GM21447 (cell line): ENCODE results near the gene ZNF536.
"Not testable (repeated sequence)": the region's sequence is repeated elsewhere in the genome, so short reads cannot be mapped to it uniquely, and the experiment has no call there.

ENCODE experiments used
- ATAC-seq: cut with Tn5 transposase; IDR thresholded peaks from one replicate; pipeline ENCODE4 v1.9.1; 2021; ENCODE audit not compliant: unreplicated experiment

Gene ZNF536

DNA sequence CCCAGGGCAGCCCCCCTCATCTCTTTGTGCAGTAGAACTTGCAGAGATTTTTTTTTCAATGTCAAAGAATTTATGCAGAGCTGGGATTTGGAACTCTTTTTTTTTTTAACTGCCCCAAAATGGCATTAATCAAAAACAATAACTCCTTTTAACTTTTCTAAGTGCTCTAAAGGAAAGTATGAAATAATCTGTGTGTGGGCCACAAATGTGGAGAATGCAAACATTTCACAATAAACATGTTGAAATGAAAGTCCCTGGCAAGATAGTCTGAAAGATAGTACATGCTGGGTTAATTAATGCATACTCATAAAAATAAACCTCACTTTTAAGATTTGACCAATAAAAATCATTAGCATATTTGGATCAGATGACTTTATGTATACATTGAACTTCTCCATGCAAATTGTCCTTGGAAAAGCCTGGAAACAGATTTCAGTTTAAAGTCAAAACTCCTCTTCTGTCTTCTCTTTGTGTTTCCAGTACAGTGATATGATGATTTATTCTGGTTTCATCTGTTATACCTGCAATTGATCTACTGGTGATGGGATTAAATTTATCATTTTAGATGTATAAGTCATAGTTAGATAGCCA lies 30.5 kb upstream of the ZNF536 start:
- no peak for ATAC-seq

DNA sequence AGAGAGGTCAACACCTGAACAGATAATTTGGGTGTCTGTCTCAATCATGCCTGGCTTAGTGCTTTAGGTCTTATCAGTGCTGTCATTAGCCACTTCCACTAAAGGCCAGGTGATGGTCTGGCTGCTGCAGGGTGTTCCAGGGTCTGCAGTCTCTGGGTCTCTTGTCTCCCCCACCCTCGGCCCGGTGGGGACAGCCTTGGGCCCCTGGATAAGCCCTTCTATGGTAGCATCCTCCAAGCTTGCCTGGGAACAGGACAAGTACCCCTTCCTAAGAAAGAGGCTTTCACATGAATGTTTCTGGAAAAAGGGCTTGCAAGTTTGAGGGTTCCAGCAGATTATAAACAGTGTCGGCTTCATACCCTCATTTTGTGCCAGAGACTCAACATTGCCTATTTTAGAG lies 29.3 kb upstream of the ZNF536 start:
- ATAC-seq, result no peak

- no peak for ATAC-seq
Measured at GRCh38 chr19:30344446-30345425, 27.4 kb upstream of the ZNF536 start.

- ATAC-seq, result no peak
Measured at GRCh38 chr19:30345686-30346085, 26.5 kb upstream of the ZNF536 start.

GRCh38 chr19:30346468-30346867 lies 25.7 kb upstream of the ZNF536 start:
- not testable (repeated sequence) for ATAC-seq

GRCh38 chr19:30349131-30349730 lies 23.0 kb upstream of the ZNF536 start:
- no peak for ATAC-seq

DNA sequence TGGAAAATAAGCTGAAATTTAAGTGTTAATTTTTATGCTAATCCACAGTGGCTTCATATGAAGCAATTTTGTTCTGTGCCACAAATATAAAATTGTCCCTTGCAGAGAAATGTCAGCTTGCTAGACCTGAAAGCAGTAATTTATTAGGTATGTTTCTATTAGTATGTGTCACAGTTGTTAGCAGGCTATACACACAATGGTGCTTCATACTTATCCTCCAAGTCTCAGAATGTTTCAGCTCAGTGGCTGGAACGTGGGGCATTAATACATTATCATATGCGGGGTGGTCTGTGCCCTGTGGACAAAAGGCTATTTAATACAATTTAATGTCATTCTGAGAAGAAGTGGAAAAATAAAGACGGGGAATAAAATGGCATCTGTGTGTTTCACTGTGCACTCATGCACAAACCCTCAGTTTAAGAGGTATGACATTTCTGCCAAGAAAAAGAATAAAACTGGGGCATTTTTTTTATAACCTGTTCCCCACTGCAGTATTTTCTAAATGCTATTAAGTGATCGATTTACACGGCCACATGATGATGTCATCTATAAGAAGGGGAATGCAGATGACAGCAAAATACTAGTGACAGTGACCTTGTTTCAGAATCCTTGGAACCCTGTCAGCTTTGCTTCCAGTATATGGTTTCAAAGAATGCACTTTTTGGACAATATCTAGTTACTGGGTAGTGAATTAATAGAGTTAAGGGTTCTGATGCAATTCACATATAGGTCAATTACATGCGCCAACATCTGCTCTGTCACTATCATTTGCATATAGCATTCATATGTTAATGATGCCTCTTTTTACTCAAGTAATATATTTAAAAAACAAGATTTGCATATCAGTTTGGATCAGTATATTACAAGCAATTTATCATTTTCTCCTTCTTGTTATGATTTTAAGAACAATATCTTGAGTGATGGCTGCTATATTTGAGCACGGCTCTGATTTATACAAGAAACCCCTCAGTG lies 21.2 kb upstream of the ZNF536 start:
- ATAC-seq, result no peak

DNA sequence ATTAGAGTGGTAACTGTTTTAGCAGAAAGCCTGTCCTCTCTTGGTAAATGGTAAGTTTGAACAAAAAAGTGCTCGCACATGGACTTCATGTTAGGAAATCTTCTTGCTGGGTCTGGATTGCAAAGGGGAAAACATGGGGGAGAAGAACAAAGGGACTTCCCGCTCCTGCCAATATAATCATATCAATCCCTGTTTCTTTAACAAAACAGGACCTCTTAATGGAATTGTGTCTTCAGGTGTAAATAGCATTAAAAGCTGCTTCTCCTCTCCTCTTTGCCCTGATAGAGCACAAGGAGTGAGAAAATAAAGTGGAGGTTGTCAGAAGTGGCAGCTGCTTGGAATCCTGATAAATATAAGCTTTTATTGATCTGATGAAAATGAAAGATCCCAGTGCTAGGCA lies 20.4 kb upstream of the ZNF536 start:
- ATAC-seq, result no peak

DNA sequence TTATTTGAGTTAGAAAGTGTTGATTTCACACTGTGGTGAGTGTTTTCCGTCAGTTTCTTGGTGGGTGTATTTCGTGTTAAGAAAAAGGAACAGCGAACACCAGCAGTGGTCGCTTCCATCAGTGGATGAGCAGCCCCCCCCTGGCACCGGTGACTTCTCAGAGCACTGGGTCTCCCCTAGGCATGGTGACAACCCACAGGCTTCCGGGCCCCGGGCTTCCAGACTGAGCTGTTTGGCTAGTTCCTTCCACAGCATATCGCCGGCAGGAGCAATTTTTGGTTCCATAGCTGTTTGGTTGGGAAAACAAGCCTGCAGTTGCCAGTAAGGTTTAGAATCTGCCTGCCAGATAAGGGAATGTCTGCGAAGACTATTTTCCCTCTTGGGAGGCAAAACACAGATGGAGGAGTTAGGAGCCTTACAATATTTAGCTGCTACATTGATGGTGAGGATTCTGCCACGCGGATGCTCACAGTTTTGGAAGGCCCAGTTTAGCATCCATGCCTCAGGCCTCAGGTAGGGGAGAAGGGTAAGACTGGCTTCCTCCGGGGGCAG lies 18.7 kb upstream of the ZNF536 start:
- no peak for ATAC-seq

- ATAC-seq, result no peak
Measured at GRCh38 chr19:30355586-30355985, 16.6 kb upstream of the ZNF536 start.

DNA sequence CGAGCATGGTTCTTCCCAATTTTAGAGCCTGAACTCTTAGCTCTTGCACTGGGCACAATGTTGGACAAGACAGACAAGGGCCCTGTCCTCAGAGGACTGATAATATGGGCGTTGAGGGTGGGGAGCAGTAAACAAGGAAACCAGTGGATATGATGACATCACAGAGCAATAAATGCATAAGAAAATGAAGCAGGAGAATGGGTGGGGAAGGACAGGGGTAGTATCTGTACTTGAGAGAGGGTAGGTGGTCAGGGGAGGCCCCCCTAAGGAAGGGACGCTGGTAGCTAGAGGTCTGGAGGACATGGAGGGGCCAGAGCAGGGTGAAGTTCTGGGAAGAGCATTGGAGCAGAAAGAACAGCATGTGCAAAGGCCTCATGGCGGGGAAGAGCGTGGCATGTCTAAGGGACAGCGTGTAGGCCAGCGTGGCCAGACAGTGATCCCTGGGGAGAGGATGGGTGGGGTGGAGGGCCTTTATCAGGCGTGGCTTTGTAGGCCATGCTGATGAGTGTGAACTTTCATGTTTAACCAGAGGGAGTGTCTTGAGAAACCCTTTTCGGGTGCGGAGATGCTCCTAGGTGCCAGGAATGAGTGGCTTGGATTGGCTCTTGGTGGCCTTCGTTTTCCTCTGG lies 15.1 kb upstream of the ZNF536 start:
- no peak for ATAC-seq

DNA sequence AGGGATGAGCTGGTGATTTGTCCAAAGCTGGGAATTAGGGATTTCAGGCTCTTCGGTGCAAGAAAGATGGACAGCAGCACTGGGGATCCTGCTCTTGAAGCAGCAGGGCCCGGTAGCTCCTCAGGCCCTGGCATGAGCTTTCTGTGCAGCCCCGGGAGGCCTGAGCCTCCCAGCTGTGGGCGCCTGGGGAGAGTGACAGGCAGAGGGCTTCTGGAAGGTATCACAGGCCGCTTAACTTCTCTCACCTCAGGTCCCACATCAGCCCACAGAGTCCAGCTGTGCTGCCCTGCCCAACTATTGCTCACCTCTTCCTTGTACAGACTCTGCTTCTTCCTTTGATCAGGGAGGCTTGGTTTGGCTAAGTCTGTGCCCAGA lies 14.6 kb upstream of the ZNF536 start:
- no peak for ATAC-seq

GRCh38 chr19:30358319-30358718 lies 13.9 kb upstream of the ZNF536 start:
- ATAC-seq, result no peak

DNA sequence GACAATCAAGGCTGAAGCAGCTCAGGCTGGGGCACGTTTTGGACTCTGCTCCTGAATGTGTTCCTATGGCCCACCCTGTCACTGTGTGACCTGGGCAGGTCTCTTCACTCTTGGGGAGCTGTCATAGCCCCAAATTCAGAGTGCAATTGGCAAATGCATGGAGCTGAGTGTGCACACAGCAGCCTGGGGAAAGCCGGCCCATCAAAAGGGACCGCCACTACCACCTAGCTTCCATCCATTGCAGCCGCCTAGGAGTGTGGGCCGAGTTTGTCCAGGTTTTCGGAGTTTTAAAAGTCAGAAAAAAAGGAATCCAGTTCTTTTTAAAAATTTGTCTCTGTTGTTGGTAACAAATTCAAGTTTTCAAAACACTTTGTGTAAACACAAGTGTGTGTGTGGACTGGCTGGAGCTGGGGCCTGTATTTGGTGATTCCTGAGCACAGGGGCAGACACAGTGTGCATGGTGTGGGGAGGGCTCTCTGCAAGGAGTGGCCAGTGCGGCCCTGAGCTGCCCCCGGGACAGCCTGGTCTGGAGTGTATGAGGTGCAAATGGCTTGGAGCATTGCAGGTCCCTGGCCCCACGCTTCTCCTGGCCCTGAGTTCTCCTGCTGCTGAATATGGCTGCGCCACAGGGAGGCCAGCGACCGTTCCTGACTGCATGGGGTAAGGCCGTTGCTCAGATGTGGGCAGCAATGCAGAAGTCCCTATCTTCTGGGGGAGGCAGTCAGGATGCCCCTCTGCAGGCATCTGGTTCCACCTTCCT lies 13.2 kb upstream of the ZNF536 start:
- no peak for ATAC-seq

DNA sequence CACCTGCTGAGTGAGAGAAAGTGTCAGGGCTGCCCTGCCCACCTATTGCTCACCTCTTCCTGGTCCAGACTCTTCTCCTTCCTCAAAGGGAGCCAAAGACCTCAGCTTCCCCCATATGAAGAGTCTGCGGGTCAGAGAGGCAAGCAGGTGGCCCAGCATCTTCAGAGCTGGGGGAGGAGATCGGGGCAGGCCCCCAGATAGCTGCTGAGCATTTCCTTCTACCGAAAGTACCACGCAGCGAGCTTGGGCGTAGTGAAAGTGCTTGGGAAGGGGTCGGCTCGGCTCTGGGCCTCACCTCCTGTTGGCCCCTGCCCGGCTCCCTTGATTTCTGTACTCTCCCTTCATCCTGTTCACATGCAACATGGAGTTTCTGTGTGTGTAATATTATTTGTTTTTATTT lies 12.2 kb upstream of the ZNF536 start:
- ATAC-seq, result no peak

DNA sequence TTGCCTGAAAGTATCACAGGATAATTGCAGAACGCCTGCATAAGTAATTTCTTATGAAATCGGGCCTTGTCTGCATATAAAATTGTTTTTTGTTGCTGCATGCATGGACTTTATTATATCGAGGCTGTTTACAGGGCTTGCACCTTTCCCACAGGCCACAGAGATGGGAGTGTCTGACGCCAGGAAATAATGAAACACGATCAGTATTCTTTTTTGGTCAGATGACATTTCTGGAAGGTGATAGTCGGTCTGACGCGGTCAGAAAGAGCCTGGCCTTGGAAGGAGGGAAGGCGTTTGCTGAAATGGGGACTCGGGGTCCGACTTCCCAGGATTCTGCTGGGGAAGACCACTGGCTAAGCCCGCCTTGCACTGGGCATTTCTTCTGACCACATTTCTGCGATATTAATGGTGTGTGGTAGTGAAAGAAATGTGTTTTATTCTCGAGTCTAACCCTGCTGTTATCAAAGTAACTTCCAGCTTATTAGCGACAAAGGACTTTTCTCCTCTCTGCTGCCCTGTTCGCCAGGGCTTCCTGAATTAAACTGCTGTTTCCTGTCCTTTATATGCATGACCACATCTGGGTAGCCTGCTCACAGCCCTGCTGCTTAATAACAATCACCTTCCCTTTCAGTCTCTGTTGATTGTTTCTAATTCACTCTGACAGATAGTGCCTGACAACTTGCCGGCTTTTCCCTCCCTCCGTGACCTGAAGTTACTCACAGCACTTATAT lies 11.6 kb upstream of the ZNF536 start:
- no peak for ATAC-seq

DNA sequence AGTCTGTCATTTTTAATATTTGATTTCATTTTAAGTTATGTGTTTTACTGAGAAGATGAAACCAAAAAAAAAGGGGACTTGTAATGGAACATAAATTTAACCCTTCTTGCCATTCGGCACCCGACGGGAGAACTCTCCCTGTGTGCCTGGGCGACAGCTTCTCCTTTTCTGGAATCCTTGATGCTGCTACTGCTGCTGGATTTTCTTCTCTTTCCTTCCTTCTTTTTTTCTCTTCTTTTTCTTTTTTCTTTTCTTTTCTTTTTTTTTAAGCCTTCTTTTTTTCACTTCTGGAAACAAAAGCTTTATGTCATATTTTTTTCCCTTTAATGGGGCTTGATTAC lies 11.1 kb upstream of the ZNF536 start:
- no peak for ATAC-seq

- no peak for ATAC-seq
Measured at GRCh38 chr19:30361721-30362120, 10.5 kb upstream of the ZNF536 start.
